OCI-M2 (cell line): Measurements from ENCODE around the gene HECW1.
"Not testable (repeated sequence)": the region's sequence is repeated elsewhere in the genome, so short reads cannot be mapped to it uniquely, and the experiment has no call there.

Experiments
- DNase-seq: peaks from one replicate; lab custom pipeline; 2025; ENCODE audit not compliant: unreplicated experiment; lab: John Stamatoyannopoulos, UW

The HECW1 gene

DNA sequence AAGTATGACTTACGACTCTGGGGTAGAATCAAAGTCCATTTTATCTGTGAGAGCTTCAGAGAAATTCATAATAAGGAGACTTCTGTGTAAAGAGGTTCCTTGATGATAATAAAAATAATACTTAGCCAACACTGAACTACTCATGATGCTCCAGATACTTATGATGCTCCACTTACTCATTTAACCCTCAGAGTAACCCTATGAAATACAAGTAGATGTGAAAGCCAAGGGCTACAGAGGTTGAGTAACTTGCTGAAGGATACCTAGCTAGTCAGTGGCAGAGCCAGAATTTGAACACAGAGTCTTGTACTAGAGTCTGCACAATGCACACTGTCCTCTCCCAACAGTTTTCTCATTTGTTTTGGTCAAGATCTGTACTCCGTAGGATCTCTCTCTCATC is 89.5 kb downstream of the HECW1 start:
- no peak for DNase-seq

DNA sequence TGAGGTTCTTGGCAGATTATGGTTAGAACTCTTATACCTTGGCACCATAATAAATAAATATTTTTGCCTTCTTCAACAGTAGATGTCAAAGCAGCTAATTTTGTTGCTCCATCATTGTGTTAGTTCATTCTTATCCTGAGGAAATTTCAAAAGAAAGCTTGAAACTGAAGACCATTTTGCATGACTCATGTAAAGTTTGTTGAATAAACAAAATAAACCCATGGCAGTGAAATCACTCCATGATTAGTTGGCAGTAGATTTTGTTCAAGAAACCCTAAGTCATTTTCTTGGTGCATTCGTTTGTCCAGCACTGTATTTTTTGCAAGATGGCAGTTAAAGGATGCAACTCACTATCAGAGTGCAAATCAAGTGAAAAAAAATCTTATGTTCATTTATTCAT is 91.6 kb downstream of the HECW1 start:
- DNase-seq: no peak

DNA sequence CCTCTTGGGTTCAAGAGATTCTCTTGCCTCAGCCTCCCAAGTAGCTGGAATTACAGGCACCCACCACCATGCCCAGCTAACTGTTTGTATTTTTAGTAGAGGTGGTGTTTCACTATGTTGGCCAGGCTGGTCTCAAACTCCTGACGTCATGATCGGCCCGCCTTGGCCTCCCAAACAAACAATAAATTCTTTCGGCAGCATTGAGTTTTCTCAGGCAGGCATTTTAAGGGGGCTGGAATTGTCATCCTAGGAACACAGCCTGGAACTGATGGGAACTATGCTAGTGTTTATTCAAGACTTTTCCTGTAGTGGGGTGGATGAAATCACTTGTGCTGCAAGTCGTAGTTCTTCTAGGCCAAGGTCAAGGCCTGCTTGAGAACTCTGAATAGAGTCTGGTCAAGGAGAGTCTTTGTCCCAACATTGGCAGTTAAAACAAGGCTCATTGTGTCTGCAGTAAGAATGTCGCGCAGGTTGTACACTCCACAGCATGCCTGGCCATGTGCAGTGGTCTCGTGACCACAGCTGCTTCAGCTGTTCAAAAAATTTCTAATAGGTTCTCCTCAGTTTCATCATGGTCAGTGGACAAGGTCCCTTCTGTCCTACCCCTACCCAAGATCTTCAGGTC is 92.8 kb downstream of the HECW1 start:
- no peak for DNase-seq

DNA sequence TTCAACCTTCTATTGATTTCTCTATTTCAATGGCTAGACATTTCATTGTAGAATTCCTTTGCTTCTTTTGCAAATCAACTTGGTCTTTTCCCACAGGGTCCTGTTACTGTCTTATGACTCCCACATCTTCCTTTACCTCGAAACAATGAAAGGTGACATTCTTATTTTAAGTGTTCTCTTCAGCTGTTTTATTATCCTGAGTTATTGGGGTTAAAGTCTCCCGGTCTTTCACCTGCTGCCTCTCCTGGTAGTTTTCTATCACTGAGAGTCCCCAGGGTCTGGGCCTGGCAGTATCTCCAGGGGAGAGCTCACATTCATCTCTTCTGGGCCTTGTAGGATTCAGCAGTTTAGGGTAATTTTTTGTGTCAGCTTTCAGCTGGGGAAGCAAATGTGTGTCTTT is 95.8 kb downstream of the HECW1 start:
- DNase-seq: no peak

DNA sequence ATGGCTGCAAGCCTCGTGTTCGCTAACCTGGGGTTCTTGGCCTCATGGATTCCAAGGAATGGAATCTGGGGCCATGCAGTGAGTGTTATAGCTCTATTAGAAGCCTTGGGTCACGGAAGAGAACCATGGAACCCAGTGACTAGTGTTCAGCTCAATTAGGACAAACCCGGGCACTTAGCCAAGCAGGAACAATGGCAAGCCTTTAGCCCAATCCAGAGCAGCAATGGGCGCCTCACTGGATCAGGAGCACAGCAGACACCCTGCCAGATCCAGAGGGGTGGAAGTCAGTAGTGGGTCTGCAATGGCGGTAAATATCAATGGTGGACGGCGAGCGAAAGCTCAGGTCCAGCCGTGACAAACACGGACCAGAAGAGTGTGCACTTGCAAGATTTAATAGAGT is 98.1 kb downstream of the HECW1 start:
- not testable (repeated sequence) for DNase-seq

DNA sequence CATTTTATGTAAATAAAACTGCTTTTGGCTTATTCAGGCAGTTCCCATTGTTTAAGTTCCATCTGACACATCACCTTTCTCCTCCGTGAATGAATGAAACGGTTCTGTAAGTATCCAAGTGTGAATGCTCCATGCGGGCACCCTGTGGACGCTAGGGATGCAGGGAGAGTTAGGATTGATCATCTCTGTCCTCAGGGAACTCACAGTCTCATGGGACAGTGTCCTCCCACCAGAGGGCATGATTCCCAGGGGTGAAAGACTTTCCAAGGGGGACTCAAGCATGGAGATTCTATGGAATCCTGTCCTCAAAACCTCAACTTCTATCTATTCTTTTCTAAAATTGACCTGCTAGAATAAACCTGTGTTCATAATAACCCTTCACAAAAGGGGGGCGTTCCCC is 98.8 kb downstream of the HECW1 start:
- DNase-seq: no peak

DNA sequence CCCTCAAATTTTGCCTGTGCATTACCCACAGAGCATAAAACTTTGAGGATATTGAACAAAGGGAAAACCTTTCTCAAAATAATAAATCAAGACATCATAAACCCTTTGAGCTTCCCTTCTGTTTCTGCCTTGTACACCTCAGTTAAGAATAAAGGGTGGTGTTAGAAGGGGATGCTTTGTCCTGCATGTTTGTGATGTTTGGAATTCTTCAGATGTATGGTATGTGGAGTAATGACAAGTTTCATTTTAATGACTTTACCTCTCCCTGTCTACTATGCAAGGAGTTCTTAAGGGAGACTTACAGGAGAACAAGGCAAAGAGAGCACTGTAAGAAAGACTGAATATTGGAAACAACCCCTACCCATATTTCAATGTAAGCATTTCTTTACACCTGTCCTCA is 99.2 kb downstream of the HECW1 start:
- DNase-seq: no peak

DNA sequence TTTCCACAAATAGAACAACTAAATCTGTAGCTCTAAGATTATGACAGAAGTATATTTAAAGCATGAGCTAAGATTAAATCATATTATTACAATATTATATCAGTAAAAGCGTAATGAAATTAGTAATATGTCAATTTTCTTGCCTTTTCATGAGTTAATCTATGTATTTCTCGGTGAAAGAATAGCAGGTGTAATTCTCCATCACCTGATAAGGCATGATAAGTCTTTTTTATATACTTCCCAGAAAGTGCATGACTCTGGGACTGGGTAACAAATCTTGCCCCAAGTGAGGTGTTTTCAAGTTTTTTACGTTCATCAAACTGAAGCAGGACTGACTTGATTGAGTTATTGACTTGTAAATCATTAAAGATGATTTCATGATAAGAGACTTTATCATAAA is 100.5 kb downstream of the HECW1 start:
- DNase-seq: no peak

DNA sequence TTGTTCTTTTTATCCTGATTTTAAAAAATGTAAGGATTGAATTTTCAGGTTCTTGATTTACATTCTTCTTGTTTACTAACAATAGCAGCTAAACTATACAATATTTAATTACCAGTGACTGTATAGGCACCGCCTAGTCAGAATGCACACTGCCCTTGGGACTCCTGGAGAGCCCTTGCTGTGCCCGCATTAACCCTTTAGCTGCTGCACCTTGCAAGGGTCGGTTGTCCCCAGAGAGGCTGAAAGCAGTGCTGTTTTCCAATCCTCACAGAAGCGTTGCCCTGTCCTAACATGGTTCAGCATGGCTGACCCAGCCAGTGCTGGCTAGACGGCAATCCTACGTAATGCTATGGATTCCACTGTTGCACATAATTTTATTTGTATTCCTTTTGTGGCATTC is 102.6 kb downstream of the HECW1 start:
- DNase-seq: no peak

DNA sequence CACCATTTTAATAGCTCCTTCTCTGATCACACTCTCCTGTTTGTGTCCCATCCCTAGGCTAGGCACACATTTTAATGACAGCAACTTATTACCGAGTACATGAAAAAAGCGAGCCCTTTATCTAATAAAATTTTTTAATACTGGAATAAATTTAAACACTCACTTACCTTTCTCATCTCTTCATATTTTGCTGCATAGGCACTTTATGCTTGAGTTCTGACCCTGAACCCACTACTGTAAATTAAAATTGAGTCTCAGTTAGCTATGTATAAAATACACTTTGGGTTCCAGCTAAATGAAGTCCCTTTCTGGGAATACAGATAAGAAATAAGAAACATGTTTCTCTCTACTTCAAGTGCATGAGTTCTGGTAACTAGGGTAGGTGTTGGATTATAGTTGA is 104.6 kb downstream of the HECW1 start:
- DNase-seq: no peak

DNA sequence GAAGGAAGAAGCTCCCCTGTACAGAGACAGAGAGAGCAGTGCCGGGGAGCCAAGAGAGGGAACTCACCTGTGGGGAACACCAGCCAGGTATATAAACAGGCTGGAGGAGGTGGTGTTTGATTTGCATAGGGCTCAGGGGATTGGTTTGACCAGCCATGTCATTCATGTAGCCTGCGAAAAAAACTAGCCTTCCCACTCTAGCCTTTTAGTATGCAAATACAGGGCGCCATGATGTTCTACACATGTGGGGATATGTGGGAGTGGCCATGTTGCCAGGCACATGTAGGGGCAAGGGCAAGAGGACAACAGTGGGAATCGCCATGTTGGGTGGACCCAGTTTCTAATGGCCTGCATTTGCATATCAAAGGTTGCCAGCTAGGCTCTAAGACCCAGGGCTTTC is 106.5 kb downstream of the HECW1 start:
- DNase-seq: not testable (repeated sequence)

DNA sequence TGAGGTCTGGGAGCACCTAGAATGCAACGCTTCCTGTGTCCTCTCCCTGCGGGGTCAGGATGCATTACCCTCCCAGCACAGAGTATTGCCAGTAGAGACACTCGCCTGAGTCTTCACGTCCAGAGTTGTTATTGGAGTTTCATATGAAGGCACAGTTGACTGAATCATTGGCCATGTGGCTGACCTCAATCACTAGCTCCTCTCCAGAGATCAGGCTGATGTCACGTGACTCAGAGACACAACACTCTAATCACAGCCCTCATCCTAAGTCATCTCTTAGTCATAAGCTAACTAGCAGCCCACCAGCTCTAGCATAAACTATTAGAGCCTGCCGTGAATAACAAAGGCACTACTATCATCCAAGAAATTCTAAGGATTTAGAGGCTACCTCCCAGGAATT is 107.8 kb downstream of the HECW1 start:
- no peak for DNase-seq

DNA sequence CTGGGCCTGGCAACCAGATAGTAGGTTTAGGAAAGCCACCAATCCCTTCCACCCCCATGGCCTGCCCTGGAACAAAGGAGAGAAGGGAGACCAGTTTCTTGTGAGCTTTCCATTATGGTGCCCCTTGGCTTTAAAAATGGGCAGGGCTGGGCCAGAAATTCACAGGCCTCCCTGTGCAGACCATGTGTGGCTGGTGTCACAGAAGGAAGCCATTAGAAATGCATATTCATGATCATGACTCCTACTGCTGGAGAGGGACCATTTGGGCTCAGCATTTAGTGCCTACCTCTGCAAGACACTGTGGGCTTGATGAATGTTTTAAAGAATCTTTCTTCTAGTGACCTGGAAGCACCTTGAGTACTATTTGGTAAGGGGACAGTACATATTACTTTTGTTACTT is 108.3 kb downstream of the HECW1 start:
- no peak for DNase-seq

DNA sequence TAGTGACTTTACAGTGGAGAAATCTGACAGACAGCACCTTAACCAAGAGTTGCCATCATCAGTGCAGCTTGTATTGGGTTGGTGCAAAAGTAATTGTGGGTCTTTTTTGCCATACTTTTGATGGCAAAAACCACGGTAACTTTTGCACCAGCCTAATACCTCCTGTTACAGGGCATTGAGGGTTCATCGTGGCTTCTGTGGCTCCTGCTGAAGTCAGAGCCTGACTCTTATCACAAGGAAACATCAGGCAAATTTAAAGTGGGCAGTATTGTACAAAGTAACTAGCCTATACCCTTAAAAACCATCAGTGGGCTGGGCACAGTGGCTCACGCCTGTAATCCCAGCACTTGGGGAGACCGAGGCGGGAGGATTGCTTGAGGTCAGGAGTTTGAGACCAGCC is 117.4 kb downstream of the HECW1 start:
- DNase-seq: no peak

DNA sequence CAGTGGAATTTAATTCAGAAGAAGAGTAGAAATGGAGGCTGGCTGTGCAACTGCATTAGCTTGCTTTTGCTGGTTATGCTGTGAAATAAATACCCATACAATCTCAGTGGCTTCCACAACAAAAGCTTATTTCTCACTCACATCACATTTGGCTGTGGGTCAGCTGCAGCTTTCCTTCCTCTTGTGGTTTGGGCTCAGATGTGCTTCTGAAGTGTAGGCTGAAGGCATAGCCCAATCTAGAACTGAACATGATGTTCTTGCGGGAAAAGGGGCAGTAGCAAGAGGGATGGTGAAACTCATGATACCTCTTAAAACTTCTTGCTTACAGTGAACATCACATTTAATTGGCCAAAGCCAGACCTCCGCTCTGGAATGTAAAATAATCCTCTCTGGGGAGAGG is 119.9 kb downstream of the HECW1 start:
- no peak for DNase-seq

DNA sequence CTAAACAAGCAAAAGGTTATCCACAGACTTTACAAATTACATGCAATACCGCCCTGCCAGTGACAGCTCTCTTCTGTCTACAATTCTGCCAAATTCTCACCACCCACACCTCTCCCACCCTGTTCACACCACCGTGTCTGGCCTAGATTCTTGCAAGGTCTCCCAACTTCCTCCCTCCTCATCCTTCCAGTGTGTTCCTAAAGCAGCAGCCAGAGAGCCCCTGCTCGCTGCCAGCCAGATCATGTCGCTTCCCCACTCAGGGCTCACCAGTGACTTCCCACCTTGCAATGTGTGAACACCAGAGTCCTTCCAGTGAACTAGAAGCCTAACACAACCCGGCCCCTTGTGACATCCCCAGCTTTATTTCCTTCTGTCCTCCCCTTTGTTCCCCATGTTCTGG is 121.6 kb downstream of the HECW1 start:
- DNase-seq: no peak

DNA sequence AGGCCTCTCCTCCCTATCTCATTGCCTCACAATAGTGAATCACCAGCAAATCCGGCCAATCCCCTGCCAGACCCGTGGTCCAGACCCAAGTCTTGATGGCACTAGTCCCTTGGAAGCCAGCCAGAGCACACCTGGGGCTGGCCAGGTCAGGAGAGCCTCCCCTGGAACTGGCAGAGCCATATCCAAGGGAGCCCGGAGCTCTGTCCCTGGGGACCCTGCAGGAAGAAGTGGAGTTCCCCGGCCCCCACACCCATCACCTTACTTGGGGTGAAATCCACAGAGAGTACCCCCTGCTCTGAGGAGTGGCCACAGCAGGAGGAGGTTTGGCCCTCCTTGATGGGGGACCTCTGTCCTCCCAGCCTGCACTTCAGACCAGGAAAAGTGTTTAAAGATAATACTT is 122.5 kb downstream of the HECW1 start:
- no peak for DNase-seq

DNA sequence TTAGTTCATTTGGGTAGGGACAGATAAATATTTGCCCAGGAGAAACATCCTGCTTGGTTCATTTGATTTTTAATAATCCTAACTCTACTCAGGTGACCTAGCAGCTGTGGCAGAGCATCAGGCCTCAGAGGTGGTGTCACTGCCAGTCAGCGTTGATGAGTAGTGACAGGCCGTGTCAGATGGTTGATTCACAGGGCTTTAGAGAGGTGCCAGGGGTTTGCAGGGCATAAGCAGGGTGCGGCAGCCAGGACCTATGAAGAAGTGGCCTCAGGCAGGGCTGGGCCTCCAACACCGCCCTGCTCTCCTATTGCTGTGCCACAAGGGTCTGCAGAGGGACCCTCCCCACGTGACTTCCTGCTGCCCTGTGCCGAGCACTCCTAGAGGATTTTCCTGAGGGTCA is 128.1 kb downstream of the HECW1 start:
- DNase-seq: no peak

DNA sequence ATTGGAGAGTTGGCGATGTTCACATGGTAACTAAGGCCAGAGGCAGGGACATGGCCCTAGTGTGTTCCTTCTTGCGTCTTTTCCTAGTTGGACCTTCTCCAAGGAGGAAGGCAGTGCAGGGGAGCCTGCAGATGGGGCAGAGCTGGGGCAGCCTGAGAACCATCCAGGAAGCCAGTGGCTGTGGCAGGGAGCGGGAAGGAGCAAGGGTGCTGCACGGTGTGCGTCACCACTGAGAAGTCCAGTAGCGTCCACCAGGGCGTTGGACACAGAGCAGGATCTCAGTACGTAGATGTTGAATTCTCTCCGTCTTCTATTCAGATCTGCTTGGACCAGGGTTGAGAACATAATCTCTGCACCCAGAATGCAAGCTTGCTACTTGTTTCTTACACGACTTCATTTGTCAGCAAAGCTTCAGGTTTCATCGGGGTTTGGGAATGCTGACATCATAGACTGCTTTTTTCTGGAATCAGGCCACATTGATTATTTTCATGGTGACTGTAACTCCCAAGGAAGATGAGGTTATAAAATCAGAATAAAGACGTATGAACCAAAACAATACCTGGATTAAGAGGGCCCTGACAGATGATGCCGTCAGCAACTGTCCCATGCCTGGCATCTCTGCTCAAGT is 130.3 kb downstream of the HECW1 start:
- DNase-seq: no peak

DNA sequence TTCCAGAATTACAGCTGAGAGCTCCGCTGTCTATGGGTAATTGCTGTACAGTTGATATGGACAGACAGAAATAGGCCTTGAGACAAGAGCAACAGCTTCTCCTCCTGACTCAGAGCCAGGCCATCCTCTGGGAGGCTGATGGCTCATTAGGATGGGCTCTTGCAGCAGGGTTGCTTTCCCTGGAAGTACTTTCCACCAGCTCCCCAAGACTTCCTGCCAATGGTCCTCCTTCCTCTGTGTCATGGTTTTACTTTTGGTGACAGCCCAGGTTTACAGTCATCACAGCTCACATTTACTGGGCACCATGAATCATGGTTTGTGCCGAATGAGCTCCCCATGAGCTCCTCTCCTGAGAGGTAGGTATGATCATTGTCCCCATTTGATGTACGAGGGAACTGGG is 131.8 kb downstream of the HECW1 start:
- no peak for DNase-seq

DNA sequence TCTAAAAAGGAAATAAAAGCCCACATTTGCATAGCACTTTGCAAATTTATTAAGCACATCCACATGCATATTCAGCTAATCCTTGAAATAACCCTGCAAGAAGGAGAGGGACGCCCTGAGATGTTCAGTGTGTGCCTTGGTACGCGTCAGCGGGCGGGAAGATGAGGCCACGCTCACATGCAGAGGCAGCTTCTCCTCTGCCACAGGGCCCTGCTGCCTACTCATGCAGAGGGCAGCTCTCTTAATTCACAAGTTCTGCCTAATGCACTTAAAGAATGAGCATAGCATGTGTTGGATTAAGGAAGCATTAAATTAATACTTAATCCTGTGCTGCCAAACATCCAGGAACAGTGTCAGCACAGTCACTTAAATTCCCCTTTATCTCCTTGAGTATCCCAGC is 132.3 kb downstream of the HECW1 start:
- DNase-seq: no peak

DNA sequence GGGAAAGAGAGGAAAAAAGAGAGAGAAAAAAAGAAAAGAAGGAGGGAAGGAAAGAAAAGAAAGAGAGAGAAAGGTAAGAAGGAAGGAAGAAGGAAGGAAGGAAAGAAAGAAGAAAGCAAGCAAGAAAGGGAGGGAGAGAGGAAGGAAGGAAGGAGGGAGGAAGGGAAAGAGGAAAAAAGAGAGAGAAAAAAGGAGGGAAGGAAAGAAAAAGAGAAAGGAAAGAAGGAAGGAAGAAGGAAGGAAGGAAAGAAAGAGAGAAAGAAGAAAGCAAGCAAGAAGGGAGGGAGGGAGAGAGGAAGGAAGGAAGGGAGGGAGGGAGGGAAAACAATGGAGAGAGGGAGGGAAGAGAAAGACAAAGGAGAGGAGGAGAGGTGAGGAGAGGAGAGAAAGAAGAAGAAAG is 135.3 kb downstream of the HECW1 start:
- DNase-seq: no peak

DNA sequence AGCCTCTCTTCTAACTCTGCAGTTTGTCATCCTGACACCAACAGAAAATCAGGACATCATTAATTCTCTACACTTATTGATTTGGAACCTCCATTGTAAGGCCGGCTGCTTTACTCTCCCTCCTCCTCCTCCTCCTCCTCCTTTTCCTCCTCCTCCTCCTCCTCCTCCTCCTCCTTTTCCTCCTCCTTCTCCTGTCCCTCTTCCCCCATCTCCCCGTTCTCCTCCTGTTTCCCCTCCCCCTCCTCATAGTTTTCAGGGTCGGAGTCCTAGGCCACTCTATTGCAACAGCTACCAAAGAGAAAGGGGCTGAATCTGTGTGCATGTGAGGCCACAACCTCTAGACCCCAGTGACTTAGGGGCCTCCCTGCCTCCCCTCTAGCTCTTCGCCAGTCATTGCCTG is 136.1 kb downstream of the HECW1 start:
- no peak for DNase-seq
